Bone marrow (tissue), 2 donors: ENCODE results near the gene HSPBP1.
"Not testable (repeated sequence)": the region's sequence is repeated elsewhere in the genome, so short reads cannot be mapped to it uniquely, and the experiment has no call there.

Source experiments
- DNase-seq, 2 donors: peaks; one replicate each; lab custom pipeline; 2025; lab: John Stamatoyannopoulos, UW

HSPBP1 gene

GRCh38 chr19:55239004-55239403 lies 40.9 kb downstream of the HSPBP1 start:
- no peak for DNase-seq

DNA sequence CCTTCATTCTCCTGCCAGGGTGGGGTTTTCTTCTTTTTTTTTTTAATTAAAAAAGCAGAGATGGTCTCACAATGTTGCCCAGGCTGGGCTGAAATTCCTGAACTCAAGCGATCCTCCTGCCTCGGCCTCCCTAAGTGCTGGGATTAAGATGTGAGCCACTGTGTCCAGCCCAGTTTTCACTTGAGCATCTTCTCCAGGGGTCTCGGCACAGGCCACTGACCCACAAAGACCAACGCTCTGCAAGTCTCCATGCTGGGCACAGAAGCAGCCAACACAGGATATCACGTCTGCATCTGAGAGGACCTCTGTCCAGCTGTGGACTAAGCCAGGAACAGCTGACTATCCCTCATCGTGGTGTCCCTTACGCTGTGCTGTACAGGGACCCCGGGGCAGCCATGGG lies 41.9 kb downstream of the HSPBP1 start:
- DNase-seq, result no peak

DNA sequence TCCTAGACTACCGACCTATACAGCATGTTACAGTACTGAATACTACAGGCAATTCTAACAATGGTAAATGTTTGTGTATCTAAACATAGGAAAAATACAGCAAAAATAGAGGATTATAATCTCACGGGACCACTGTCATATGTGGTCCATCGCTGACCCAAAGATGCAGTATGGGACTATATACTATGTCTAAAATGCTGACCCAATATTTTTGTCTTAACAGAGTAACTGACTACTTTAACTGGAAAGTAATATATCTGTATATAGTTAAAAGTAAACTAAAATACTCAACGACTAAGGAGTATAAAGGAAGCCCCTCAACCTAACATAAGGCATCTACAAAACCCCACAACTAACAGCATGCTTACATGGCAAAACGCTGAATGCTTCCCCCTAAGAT lies 46.9 kb downstream of the HSPBP1 start:
- no peak for DNase-seq

DNA sequence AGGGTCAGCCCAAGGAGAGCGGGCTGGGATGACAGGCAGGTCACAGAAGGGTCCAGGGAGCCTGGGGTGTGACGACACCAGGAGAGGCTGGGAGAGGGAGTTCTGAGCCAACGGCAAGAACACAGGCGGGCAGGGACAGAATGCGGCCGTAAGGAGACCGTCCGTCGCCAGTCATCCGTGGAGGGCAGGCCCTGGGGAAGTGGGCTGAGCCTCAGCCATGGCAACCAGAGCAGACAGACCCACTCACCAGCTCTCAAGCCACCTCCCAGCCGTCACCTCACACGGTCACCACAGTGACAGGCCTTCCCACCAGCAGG lies 47.7 kb downstream of the HSPBP1 start:
- no peak for DNase-seq

DNA sequence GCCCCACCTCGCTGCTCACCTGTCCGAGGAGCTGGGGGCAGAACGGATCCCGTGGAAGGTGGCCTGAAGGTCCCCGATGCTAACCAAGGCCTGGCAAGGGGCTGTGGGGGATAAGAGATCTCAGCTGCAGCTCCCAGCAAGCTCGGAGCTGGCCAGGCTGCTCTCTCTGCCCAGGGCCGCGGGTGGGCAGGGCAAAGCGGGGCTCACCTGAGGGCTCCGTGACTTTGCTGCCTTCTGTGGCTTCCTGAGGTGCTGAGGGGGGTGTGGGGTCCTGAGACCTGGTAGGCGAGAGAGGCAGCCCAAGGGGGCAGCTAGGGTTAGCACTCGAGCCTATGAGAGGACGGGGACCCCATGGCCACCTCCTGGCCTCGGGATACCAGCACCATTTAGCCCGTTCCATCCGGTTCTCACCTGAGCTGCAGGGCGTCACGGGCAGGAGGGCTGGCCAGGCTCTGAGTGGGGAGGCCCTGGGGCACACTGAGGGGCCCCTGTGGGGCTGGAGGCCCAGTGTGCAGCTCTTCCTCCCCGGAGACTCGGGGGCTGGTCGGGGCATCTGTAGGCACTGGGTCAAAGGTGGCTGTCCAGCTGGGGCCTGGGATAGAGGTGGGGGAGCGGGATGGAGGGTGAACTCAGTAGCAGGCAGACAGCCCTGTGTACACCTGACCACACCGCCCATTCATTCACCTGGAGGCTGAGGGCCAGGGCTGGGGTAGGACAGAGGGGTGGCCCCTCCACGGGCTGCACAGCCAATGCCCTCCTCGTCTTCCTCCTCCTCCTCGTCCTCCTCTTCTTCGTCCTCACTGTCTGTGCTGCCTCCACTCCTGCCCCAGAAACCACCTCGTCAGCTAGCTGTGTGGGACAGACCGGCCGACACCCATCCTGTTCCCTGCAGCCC lies 48.3 kb downstream of the HSPBP1 start:
- no peak for DNase-seq

DNA sequence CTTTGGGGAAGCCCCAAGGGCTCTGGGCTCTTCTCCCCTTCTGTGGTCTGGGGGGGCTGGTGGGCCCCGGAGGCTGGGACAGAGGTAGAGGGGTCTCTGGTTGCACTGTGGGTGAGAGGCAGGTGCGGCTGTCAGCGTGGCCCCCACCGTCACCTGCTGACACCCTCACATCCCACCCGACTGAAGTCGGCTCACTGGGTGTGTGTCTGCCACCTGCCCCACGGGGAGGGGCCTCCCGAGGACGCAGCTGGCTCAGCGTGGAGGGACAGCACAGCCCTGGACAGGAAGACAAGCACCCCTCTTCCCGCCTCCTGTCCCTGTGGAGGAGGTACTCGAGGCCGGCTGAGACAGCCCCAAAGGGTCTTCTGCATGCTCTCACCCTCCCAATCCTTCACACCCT lies 49.1 kb downstream of the HSPBP1 start:
- no peak for DNase-seq

DNA sequence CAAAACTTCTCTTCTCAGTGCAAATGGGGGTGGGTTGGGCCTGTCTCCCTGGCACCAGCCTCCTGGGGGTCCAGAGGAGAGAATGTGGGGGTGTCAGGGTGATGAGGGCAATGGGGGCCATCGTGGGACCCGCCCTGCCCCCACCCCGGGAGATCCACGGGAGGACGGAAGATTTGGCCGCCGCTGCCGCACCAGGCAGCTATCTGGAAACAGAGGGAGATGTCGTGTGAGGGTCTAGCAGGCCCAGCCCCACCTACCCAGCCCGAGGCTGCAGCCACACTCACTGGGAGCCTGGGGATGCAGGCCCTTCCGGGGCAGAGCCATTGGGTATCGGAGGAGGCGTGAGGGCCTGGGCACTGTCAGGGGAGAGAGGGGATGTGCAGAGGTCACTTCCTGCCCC lies 49.6 kb downstream of the HSPBP1 start:
- DNase-seq, result no peak

DNA sequence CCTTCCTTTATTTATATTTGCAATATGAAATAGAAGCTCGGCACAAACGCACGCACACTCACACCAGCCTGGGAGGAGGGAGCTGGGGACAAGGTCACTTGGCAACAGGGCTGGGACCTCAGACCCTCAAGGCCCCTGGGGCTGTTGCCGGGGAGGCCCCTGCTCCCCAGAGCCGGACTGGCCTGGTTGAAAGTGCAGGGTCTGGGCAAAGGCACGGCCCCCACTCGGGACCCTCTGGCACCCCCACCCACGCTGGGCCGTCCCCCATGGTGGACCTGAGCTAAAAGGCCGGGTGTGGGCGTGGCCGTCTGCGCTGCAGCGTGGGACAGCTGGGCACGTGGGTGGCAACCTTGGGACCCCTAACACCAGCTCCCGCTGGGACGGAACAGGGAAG lies 50.1 kb downstream of the HSPBP1 start:
- no peak for DNase-seq

GRCh38 chr19:55229145-55229788 lies 50.6 kb downstream of the HSPBP1 start:
- no peak for DNase-seq

DNA sequence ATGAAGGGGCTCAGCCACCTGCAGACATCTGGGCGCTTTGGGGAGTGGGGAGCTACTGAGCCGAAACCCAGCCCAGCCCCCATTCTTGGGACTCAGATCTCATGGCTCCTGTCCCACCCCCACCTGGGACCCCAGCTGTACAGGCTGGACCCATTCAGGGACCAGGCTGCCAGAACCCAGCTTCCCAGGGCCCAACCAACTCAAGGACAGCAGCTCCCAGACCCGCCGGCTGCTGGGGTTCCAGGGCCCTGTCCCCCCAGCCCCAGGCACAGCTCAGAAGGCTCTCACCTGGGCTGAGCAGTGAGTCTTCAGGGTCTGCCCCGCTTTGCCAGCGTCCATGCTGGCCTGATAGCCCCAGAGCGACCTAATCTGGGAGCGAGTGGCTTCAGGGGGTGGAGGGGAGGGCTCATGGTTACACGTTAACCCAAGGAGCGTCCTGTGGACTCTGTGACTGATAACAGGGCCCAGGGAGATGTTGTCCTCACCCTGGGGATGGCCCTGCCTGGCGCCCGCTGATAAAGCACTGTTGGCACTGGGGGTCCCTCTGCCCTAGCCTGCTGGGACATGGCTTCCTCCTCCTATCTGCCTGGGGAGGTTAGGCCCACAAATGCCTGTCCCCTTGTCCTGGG lies 51.4 kb downstream of the HSPBP1 start, which contains the start of gene TMEM86B:
Gene TMEM86B, minus strand, starts transcription at position 361 of the 629 bp plus-strand sequence. Its CDS starts 22 bp downstream, at position 339.
- DNase-seq, result no peak

DNA sequence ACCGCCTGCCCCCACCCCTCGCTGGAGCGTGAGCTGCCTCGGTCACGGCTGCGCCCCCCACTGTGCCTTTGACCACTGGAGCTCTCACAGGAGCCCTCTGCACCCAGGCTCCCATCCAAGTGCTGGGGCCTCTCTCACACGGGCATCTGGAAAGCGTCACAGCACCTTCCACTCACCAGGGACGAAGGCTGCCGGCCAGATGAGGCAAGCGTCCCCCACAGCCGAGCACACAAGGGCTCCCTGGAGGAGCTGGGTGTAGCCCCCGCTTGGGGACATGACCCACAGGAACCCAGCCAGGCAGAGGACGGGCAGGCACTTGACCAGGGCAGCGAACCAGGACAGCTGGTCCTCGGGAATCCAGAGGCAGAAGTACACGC lies 51.9 kb downstream of the HSPBP1 start:
- DNase-seq, result no peak

- DNase-seq, result no peak
These were observed 52.5 kb downstream of the HSPBP1 start for GRCh38 chr19:55227241-55228014.

GRCh38 chr19:55226788-55227187 lies 53.1 kb downstream of the HSPBP1 start:
- no peak for DNase-seq

DNA sequence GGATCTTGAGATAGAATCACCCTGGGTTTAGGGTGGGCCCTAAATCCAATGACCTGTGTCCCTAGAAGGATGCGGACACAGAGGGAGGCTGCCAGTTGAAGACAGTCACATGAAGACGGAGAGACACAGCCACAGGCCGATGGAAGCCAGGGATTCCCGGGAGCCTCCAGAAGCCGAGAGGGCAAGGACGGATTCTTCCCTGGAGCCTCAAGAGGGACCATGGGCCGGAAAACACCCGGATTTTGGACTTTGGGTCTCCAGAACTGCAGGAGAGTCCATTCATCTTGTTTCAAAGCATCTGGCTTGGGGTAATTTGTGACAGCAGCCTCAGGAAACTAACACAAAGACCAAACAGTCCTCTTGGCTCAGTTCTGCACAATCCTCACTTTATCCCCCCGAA lies 53.6 kb downstream of the HSPBP1 start:
- DNase-seq, result no peak

DNA sequence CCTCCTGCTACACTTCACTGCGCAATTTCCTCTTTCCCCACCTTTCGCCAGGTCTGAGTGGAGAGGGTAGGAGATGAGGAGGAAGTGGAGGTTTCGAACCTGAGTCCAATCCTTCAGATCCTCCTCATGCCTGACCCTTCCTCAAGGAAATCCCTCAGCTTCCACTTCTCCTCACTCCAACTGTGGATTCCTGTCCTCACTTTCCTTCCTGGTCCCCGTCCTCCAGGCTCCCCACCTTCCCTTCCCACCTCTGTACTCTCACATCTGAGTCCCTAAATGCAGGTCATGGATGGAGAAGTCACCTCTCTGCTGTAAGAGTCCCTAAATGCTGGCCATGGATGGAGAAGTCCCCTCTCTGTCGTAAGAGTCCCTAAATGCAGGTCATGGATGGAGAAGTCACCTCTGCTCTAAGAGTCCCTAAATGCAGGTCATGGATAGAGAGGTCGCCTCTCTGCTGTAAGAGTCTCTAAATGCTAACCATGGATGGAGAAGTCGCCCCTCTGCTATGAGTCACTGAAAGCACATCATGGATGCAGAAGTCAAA lies 54.4 kb downstream of the HSPBP1 start:
- DNase-seq, result no peak

DNA sequence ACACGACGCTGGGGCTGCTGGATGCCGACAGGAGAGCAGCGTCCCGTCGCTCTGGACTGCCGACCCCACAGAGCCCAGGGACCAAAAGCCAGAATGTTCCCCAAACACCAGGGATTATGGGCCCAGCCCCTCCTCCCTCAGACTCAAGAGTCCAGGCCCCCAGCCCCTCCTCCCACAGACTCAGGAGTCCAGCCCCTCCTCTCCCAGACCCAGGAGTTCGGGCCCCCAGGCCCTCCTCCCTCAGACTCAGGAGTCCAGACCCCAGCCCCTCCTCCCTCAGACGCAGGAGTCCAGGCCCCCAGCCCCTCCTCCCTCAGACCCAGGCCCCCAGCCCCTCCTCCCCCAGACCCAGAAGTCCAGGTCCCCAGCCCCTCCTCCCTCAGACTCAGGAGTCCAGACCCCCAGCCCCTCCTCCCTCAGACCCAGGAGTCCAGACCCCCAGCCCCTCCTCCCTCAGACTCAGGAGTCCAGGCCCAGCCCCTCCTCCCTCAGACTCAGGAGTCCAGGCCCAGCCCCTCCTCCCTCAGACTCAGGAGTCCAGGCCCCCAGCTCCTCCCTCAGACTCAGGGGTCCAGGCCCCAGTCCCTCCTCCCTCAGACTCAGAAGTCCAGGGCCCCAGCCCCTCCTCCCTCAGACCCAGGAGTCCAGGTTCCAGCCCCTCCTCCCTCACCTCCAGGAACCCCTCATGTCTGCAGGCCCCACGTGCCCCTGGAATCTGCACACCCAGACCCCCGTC lies 55.1 kb downstream of the HSPBP1 start:
- not testable (repeated sequence) for DNase-seq

DNA sequence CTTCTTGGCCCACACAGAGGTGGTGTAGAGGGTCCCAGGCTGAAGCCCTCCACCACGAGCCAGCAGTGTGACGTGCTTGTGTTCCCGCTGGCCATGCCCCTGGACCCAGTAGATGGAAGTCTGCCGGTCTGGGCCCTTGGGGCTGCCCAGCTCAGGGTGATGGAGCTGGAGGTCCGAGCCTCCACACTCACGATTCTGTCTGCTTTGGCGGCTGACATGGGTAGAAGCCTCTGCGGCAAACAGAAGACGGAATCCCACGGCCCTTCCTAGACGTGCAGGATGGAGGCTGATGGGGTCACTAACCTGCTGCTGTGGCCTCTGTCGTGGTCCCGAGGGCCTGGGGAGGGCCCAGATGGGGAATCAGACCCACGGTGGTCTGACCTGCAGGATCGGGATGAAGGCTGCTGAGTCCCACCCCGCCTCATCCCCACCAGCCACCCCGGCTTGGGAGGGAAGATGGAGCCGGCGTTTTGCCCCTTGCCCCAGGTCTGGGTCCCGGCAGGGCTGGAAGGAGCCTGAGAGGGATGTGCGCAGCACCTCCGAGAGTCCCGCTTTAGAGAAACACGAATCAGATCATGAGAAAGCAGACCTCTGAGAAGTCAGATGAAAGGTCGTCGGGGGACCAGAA lies 55.8 kb downstream of the HSPBP1 start:
- DNase-seq, result no peak

GRCh38 chr19:55223291-55224037 lies 56.4 kb downstream of the HSPBP1 start:
- no peak for DNase-seq

GRCh38 chr19:55220525-55220924 lies 59.4 kb downstream of the HSPBP1 start:
- no peak for DNase-seq
